HG03354 (cell line): Measurements from ENCODE around the gene HOXC11.

Experiments
- ATAC-seq: cut with Tn5 transposase; IDR thresholded peaks from one replicate; pipeline ENCODE4 v1.9.1; 2021; ENCODE audit warnings: mild to moderate bottlenecking; ENCODE audit not compliant: unreplicated experiment, poor library complexity, severe bottlenecking

HOXC11 gene

GRCh38 chr12:53982648-53983567 lies 10.0 kb downstream of the HOXC11 start:
- ATAC-seq: no peak

- ATAC-seq: no peak
Measured at GRCh38 chr12:53983568-53983949, 10.6 kb downstream of the HOXC11 start.

GRCh38 chr12:53983950-53984572 lies 11.1 kb downstream of the HOXC11 start:
- ATAC-seq: no peak

- ATAC-seq: no peak
Measured at GRCh38 chr12:53984901-53985691, 12.2 kb downstream of the HOXC11 start, which contains the start of gene HOXC10. Gene HOXC10, plus strand, starts transcription at chr12:53985146. Its CDS starts 114 bp downstream, at chr12:53985260.

GRCh38 chr12:53985692-53985993 lies 12.7 kb downstream of the HOXC11 start:
- no peak for ATAC-seq

GRCh38 chr12:53985994-53986685 lies 13.2 kb downstream of the HOXC11 start:
- no peak for ATAC-seq

GRCh38 chr12:53986686-53987483 lies 14.0 kb downstream of the HOXC11 start:
- no peak for ATAC-seq

- no peak for ATAC-seq
Measured at GRCh38 chr12:53987787-53988230, 14.9 kb downstream of the HOXC11 start.

GRCh38 chr12:53988541-53989226 lies 15.8 kb downstream of the HOXC11 start:
- no peak for ATAC-seq

- ATAC-seq: no peak
Measured at GRCh38 chr12:53989227-53990113, 16.5 kb downstream of the HOXC11 start.

GRCh38 chr12:53990311-53991076 lies 17.6 kb downstream of the HOXC11 start:
- ATAC-seq: no peak

GRCh38 chr12:53991077-53991460 lies 18.1 kb downstream of the HOXC11 start:
- no peak for ATAC-seq

GRCh38 chr12:53992377-53992889 lies 19.5 kb downstream of the HOXC11 start:
- no peak for ATAC-seq

GRCh38 chr12:53993162-53994008 lies 20.5 kb downstream of the HOXC11 start:
- no peak for ATAC-seq

GRCh38 chr12:53994009-53994263 lies 21.0 kb downstream of the HOXC11 start:
- ATAC-seq: no peak
